ENCODE measurements around the gene CLCN6.

Gene CLCN6

GRCh38 chr1:11764115-11764514 lies 41.9 kb upstream of the CLCN6 start:
- TF ChIP-seq, protein P1, sequence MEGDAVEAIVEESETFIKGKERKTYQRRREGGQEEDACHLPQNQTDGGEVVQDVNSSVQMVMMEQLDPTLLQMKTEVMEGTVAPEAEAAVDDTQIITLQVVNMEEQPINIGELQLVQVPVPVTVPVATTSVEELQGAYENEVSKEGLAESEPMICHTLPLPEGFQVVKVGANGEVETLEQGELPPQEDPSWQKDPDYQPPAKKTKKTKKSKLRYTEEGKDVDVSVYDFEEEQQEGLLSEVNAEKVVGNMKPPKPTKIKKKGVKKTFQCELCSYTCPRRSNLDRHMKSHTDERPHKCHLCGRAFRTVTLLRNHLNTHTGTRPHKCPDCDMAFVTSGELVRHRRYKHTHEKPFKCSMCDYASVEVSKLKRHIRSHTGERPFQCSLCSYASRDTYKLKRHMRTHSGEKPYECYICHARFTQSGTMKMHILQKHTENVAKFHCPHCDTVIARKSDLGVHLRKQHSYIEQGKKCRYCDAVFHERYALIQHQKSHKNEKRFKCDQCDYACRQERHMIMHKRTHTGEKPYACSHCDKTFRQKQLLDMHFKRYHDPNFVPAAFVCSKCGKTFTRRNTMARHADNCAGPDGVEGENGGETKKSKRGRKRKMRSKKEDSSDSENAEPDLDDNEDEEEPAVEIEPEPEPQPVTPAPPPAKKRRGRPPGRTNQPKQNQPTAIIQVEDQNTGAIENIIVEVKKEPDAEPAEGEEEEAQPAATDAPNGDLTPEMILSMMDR (IDR thresholded peaks at IDR 0.05; ENCODE audit: low read depth, low read length) = no peak
- Histone ChIP-seq H3K36me3 (no peaks in the 10 kb centered on the region), H3K27me3 (no peaks in the 10 kb centered on the region), H3K9me3 (no peaks in the 10 kb centered on the region), H3K4me1 (no peaks in the 10 kb centered on the region), H3K4me3 (ENCODE audit: low read depth, low read length) (no peak overlapping the region)
- DNase-seq = no peak

GRCh38 chr1:11764519-11764918 lies 41.5 kb upstream of the CLCN6 start:
- Histone ChIP-seq H3K4me1 (no peaks in the 10 kb centered on the region), H3K27me3 (no peaks in the 10 kb centered on the region), H3K36me3 (no peaks in the 10 kb centered on the region), H3K9me3 (no peaks in the 10 kb centered on the region), H3K4me3 (ENCODE audit: low read depth, low read length) (no peak overlapping the region)
- TF ChIP-seq, protein P1 (IDR thresholded peaks at IDR 0.05; ENCODE audit: low read depth, low read length) = no peak
- DNase-seq = no peak

- Histone ChIP-seq H3K27me3 (no peaks in the 10 kb centered on the region), H3K4me3 (ENCODE audit: low read depth, low read length) (no peak overlapping the region), H3K9me3 (no peaks in the 10 kb centered on the region), H3K36me3 (no peaks in the 10 kb centered on the region), H3K4me1 (no peaks in the 10 kb centered on the region)
- DNase-seq = no peak
- TF ChIP-seq, protein P1 (IDR thresholded peaks at IDR 0.05; ENCODE audit: low read depth, low read length) = no peak
Observed at GRCh38 chr1:11765661-11766428, 40.1 kb upstream of the CLCN6 start.

GRCh38 chr1:11766429-11766776 lies 39.6 kb upstream of the CLCN6 start:
- Histone ChIP-seq H3K4me1 (no peaks in the 10 kb centered on the region), H3K27me3 (no peaks in the 10 kb centered on the region), H3K9me3 (no peaks in the 10 kb centered on the region), H3K4me3 (ENCODE audit: low read depth, low read length) (no peak overlapping the region), H3K36me3 (no peaks in the 10 kb centered on the region)
- no peak for DNase-seq
- TF ChIP-seq, protein P1 (IDR thresholded peaks at IDR 0.05; ENCODE audit: low read depth, low read length) = no peak

- H3K9me3 ChIP-seq = no peaks in the 10 kb centered on the region
- H3K27me3 ChIP-seq = no peaks in the 10 kb centered on the region
- H3K4me1 ChIP-seq = no peaks in the 10 kb centered on the region
- TF ChIP-seq, protein P1 (IDR thresholded peaks at IDR 0.05; ENCODE audit: low read depth, low read length) = no peak
- H3K36me3 ChIP-seq = no peaks in the 10 kb centered on the region
- H3K4me3 ChIP-seq (ENCODE audit: low read depth, low read length) = no peak overlapping the region
- DNase-seq = no peak
Observed at GRCh38 chr1:11767922-11768704, 37.9 kb upstream of the CLCN6 start.

- H3K4me1 ChIP-seq = no peaks in the 10 kb centered on the region
- DNase-seq = no peak
- no peaks in the 10 kb centered on the region for H3K9me3 ChIP-seq
- no peaks in the 10 kb centered on the region for H3K36me3 ChIP-seq
- no peaks in the 10 kb centered on the region for H3K27me3 ChIP-seq
- TF ChIP-seq, protein P1 (IDR thresholded peaks at IDR 0.05; ENCODE audit: low read depth, low read length) = no peak
- H3K4me3 ChIP-seq (ENCODE audit: low read depth, low read length) = no peak overlapping the region
Observed at GRCh38 chr1:11768821-11769220, 37.2 kb upstream of the CLCN6 start.
